ENCODE results near the gene TP63.

DNA sequence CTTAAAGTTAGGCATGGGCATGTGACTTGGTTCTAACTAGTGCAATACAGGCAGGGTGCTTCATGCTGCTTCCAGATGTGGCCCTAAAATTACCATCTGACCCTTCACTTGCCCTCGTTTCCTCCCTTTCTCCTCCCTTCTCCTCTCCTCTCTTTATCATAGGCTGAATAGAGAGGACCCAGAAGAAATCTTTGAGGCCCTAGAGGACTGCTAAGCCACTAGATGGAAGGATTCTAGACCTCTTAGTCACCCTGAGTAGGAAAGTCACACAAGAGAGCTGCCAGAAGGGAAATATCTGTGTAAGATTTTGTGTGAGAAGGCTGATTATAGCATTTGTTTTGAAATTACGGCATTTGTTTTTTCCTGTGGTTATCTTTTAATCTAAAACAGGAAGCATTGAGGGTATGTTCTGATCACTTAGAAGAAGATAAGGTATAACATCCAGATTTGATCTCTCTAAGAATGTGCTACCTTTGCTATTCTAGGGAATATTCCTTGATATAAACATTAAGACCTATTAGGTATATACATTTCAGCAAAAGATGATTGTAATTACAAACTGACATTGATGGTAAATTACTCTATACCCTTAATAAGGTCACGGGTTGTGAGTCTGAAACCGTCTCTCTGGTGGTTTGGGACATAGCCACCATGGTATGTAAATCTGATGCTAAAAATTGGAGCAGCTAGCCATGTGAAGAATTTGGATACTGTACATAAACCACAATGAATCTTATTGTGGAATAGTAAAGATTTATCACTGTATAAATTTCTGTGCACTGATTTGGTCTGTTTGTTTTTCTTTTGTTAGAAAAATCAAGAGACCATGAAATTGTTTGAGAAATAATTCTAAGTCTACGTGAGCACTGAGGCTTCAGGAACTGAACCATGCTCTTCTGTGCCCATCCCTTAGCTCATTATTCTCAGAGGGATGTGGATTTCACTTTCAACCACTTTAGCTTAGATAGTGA lies 84.1 kb downstream of the TP63 start:
- TF ChIP-seq, protein P1, sequence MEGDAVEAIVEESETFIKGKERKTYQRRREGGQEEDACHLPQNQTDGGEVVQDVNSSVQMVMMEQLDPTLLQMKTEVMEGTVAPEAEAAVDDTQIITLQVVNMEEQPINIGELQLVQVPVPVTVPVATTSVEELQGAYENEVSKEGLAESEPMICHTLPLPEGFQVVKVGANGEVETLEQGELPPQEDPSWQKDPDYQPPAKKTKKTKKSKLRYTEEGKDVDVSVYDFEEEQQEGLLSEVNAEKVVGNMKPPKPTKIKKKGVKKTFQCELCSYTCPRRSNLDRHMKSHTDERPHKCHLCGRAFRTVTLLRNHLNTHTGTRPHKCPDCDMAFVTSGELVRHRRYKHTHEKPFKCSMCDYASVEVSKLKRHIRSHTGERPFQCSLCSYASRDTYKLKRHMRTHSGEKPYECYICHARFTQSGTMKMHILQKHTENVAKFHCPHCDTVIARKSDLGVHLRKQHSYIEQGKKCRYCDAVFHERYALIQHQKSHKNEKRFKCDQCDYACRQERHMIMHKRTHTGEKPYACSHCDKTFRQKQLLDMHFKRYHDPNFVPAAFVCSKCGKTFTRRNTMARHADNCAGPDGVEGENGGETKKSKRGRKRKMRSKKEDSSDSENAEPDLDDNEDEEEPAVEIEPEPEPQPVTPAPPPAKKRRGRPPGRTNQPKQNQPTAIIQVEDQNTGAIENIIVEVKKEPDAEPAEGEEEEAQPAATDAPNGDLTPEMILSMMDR (IDR thresholded peaks at IDR 0.05; ENCODE audit: low read depth, low read length) = no peak
- no peak for TF ChIP-seq POLR2A (IDR thresholded peaks at IDR 0.05; ENCODE audit: extremely low read depth, insufficient read length)
